ENCODE measurements around the gene TAC1. TPM values are rescaled to one million over a fixed set of nuclear protein-coding genes. Genes with fewer than 3 reads are reported as not detected.

The TAC1 gene
- total and polyA plus RNA-seq, 2 of the 4 experiments (the other 2 are of a cell fraction), result not detected

- Histone ChIP-seq H3K27me3 (ENCODE audit: control insufficient read depth, insufficient read depth, low read length) (no peaks in the 10 kb centered on the region), H3K23ac (ENCODE audit: low read depth, low read length) (no peak overlapping the region), H3K4ac (ENCODE audit: low read depth, low read length) (no peak overlapping the region), H2BK120ac (ENCODE audit: low read depth, low read length) (no peak overlapping the region), H2BK5ac (ENCODE audit: low read depth, low read length, poor library complexity, severe bottlenecking) (no peak overlapping the region), H3K4me3 (ENCODE audit: insufficient read depth, low read depth, low read length) (no peak overlapping the region), H3K9me3 (ENCODE audit: control insufficient read depth, insufficient read depth, low read length) (peaks cover 11% of the 10 kb centered on the region), H3K4me1 (ENCODE audit: control insufficient read depth, insufficient read depth, low read length) (no peaks in the 10 kb centered on the region), H3K56ac (ENCODE audit: extremely low read depth, insufficient read depth, low read length) (no peak overlapping the region), H3K4me2 (ENCODE audit: low read depth, low read length) (no peak overlapping the region), H3K27ac (ENCODE audit: insufficient read depth, low read length) (no peak overlapping the region), H3K18ac (ENCODE audit: low read depth, low read length) (no peak overlapping the region), H4K20me1 (ENCODE audit: insufficient read depth, low read length) (no peaks in the 10 kb centered on the region), H3K9me1 (ENCODE audit: insufficient read depth, low read length) (no peaks in the 10 kb centered on the region), H2BK15ac (ENCODE audit: low read depth, low read length) (no peak overlapping the region), H3K9ac (ENCODE audit: low read depth, low read length) (no peak overlapping the region), H4K5ac (ENCODE audit: low read depth, low read length) (no peak overlapping the region), H3K79me1 (ENCODE audit: low read depth in 1 of 2, low read length in 2 of 2) (no peaks in the 10 kb centered on the region), H3K14ac (replicated peaks; ENCODE audit: low read depth, low read length) (no peak overlapping the region), H3K36me3 (ENCODE audit: control insufficient read depth, insufficient read depth, low read length) (no peaks in the 10 kb centered on the region), H4K8ac (ENCODE audit: low read depth in 2 of 2, low read length in 2 of 2) (no peak overlapping the region), H2AK5ac (ENCODE audit: low read depth, low read length) (no peak overlapping the region), H4K91ac (ENCODE audit: insufficient read depth, low read depth, low read length) (no peak overlapping the region), H2AK9ac (replicated peaks; ENCODE audit: low read depth, low read length, poor library complexity) (no peak overlapping the region), H2AFZ (replicated peaks; ENCODE audit: low read length, poor library complexity) (no peak overlapping the region), H2BK20ac (ENCODE audit: low read depth, low read length) (no peak overlapping the region)
- no CpG with 5 or more reads among the region's 4 CpGs for WGBS, 2 experiments (ENCODE audit: extremely low coverage in 2 of 2, insufficient read length in 1 of 2)
- dilution Hi-C loops (cut with HindIII; ENCODE audit: low sequenced_read_pairs, unreplicated experiment) (no loop called here), intact Hi-C loops (cut with micrococcal nuclease) (no loop called here), in situ Hi-C loops (cut with MboI; ENCODE audit: low sequenced_read_pairs) (no loop called here)
- no peak for TF ChIP-seq MAFK (IDR thresholded peaks at IDR 0.05; ENCODE audit: low read depth, low read length)
- TF ChIP-seq CHD1 (IDR thresholded peaks at IDR 0.05; ENCODE audit: low read depth, low read length), result no peak
- no peak for TF ChIP-seq BHLHE40 (IDR thresholded peaks at IDR 0.05; ENCODE audit: low read depth, low read length)
- TF ChIP-seq RCOR1 (IDR thresholded peaks at IDR 0.05; ENCODE audit: insufficient replicate concordance, low read length), result no peak
- no peak for TF ChIP-seq FOS (IDR thresholded peaks at IDR 0.05; ENCODE audit: low read depth, low read length)
- TF ChIP-seq CTCF (conservative IDR thresholded peaks at IDR 0.05; ENCODE audit: low read depth, low read length), result no peak
- TF ChIP-seq POLR2A (IDR thresholded peaks at IDR 0.05; ENCODE audit: low read depth, low read length), result no peak
- no peak for TF ChIP-seq NFE2L2 (IDR thresholded peaks at IDR 0.05; ENCODE audit: low read depth, low read length)
- TF ChIP-seq ELK1 (IDR thresholded peaks at IDR 0.05; ENCODE audit: borderline replicate concordance, low read depth, low read length), result no peak
- no peak for TF ChIP-seq SMC3 (IDR thresholded peaks at IDR 0.05; ENCODE audit: low read depth, low read length)
- no peak for TF ChIP-seq RFX5 (IDR thresholded peaks at IDR 0.05; ENCODE audit: low read depth, low read length)
- TF ChIP-seq RAD21 (IDR thresholded peaks at IDR 0.05; ENCODE audit: low read length), result no peak
- TF ChIP-seq USF2 (IDR thresholded peaks at IDR 0.05; ENCODE audit: low read depth, low read length), result no peak
- TF ChIP-seq CEBPB (IDR thresholded peaks at IDR 0.05; ENCODE audit: low read depth, low read length), result no peak
- TF ChIP-seq MXI1 (IDR thresholded peaks at IDR 0.05; ENCODE audit: borderline replicate concordance, low read depth, low read length), result no peak
- no peak for TF ChIP-seq MAZ (IDR thresholded peaks at IDR 0.05; ENCODE audit: borderline replicate concordance, low read depth, low read length)
- DNase-seq, result no peak
- BruUV-seq (replicated peaks), result no TSS peak
- ChIA-PET CTCF (no interaction called here), POLR2A (ENCODE audit: unreplicated experiment) (no interaction called here)
- ATAC-seq (ENCODE audit: low read depth), result no peak
Measured at GRCh38 chr7:97685952-97686351, 45.9 kb upstream of the TAC1 start.
